Ascending aorta (tissue), 2 donors: ENCODE measurements around the gene MYBPC1. TPM values are rescaled to one million over a fixed set of nuclear protein-coding genes. Genes with fewer than 3 reads are reported as not detected.

Source experiments
- DNase-seq, 2 donors: peaks; one replicate each; pipeline ENCODE4 v3.0.0-alpha.2; 2019; ENCODE audit warnings: low spot score in 2 of 2
- H3K27ac ChIP-seq, 2 donors: fragments of 200-600 bp; sonication (generic); one replicate each; pipeline ENCODE4 v1.5.1; 2016 to 2017; ENCODE audit warnings: mild to moderate bottlenecking in 1 of 2
- H3K27me3 ChIP-seq: fragments of 200-600 bp; sonication (generic); one replicate; pipeline ENCODE4 v1.5.1; 2017
- H3K36me3 ChIP-seq, 2 donors: fragments of 200-600 bp; sonication (generic); one replicate each; pipeline ENCODE4 v1.5.1; 2016
- H3K4me1 ChIP-seq, 2 donors: fragments of 200-600 bp; sonication (generic); one replicate each; pipeline ENCODE4 v1.5.1; 2016 to 2017; ENCODE audit warnings: mild to moderate bottlenecking in 1 of 2
- H3K4me3 ChIP-seq, 2 donors: fragments of 200-600 bp; sonication (generic); one replicate each; pipeline ENCODE4 v1.5.1; 2016 to 2017; ENCODE audit warnings: mild to moderate bottlenecking in 1 of 2
- H3K9me3 ChIP-seq, 2 donors: fragments of 200-600 bp; sonication (generic); one replicate each; pipeline ENCODE4 v1.5.1; 2016
- intact Hi-C: fragments of 100-400 bp; cut with DNase I; formaldehyde crosslinking; loops from one replicate; pipeline ENCODE4 v1.15.1; 2023
- total RNA-seq: library from RNA; depleted of rRNA; stranded (reverse); fragments of >200 nt; gene quantifications from one replicate; pipeline ENCODE4 v1.1.0, GENCODE V29; 2016
- TF ChIP-seq, protein P1 (sequence below), 3 experiments: fragments of 200-600 bp in 2 of 3; fragments of 450-650 bp in 1 of 3; sonication (generic) in 2 of 3; IDR thresholded peaks; one replicate each; pipeline ENCODE4 v1.5.1; 2016 to 2019; ENCODE audit warnings: antibody characterized with exemption in 3 of 3, mild to moderate bottlenecking in 1 of 3, moderate library complexity in 1 of 3

MYBPC1 gene
- total RNA-seq, 1 donor from 2014 or later: not detected

DNA sequence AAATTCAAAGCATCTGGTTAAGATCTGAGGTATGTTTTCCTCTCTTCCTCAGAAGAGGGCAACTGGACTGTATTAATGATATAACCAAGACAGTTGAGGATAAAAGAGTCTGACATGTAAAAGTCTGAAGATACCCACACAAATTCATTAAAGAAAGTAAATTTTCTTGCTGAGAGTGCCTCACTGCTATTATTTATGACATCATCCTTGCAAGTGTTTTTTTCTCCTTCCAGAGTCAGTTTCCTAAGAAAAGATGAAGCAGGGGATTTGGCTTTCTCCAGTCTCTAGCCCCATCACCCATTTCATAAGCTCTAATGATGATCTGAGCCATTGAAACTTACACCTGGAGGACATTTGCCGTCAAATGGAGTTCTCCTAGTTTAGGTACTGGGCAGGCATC, 21.0 kb upstream of the MYBPC1 start:
- H3K27ac ChIP-seq: no peak overlapping the region
- no peak overlapping the region for H3K4me3 ChIP-seq
- no peaks in the 10 kb centered on the region for H3K9me3 ChIP-seq
- H3K36me3 ChIP-seq: no peaks in the 10 kb centered on the region
- intact Hi-C loops: loop anchor here (2.0 to 10.0 kb wide), 3 partner anchors 43 to 261 kb away; partner anchors contain the start of gene GNPTAB
- no peak for DNase-seq
- no peaks in the 10 kb centered on the region for H3K27me3 ChIP-seq
- H3K4me1 ChIP-seq: no peaks in the 10 kb centered on the region
- TF ChIP-seq, protein P1, sequence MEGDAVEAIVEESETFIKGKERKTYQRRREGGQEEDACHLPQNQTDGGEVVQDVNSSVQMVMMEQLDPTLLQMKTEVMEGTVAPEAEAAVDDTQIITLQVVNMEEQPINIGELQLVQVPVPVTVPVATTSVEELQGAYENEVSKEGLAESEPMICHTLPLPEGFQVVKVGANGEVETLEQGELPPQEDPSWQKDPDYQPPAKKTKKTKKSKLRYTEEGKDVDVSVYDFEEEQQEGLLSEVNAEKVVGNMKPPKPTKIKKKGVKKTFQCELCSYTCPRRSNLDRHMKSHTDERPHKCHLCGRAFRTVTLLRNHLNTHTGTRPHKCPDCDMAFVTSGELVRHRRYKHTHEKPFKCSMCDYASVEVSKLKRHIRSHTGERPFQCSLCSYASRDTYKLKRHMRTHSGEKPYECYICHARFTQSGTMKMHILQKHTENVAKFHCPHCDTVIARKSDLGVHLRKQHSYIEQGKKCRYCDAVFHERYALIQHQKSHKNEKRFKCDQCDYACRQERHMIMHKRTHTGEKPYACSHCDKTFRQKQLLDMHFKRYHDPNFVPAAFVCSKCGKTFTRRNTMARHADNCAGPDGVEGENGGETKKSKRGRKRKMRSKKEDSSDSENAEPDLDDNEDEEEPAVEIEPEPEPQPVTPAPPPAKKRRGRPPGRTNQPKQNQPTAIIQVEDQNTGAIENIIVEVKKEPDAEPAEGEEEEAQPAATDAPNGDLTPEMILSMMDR (IDR thresholded peaks at IDR 0.05): no peak

DNA sequence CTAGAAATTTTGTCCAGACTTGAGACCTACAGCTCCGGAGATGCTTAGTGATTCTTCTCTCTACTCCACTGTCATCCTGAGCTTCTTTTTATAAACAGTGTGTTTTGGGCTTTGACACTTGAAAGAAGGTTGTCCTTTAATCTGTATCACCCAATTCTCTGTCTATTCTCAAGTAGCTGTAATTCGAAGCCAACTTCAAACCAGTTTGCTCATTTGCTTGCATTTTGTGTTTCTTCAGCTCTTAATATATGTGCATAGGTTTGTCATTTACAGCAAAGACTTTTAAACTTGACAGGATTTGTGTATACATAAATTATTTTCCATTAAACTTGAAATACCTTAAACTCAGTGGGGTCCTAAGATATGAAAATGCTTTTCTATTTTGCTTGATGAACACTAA, 16.4 kb upstream of the MYBPC1 start:
- no peaks in the 10 kb centered on the region for H3K9me3 ChIP-seq
- no peaks in the 10 kb centered on the region for H3K4me1 ChIP-seq
- H3K27ac ChIP-seq: no peak overlapping the region
- TF ChIP-seq, protein P1 (IDR thresholded peaks at IDR 0.05): no peak
- H3K4me3 ChIP-seq: no peak overlapping the region
- H3K36me3 ChIP-seq: no peaks in the 10 kb centered on the region
- DNase-seq: no peak
- intact Hi-C loops: loop anchor here (10.0 kb wide), 1 partner anchor 256 kb away; the partner anchor contains the start of gene GNPTAB
- no peaks in the 10 kb centered on the region for H3K27me3 ChIP-seq

DNA sequence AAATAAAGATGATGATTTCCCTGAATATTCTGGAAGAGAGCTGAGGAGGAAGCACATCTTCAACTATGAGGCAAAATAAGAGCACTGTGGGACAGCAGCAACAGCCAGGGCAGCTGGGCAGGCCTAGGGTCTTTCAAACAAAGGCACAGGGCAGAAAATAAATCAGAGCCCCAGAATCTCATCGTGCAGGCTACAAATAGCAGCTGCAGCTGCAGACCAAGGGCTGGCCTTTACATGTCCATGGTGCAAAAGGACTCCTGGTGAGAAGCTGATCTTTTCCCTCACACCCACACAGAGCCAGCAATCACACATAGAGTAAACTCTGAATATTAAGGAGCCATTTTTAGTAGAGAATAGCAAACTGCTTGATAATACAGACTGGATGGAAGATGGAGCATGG, 13.6 kb upstream of the MYBPC1 start:
- intact Hi-C loops: no loop called here
- H3K4me3 ChIP-seq: no peak overlapping the region
- no peaks in the 10 kb centered on the region for H3K9me3 ChIP-seq
- TF ChIP-seq, protein P1 (IDR thresholded peaks at IDR 0.05): no peak
- H3K4me1 ChIP-seq: no peaks in the 10 kb centered on the region
- no peaks in the 10 kb centered on the region for H3K36me3 ChIP-seq
- no peak overlapping the region for H3K27ac ChIP-seq
- DNase-seq: no peak
- H3K27me3 ChIP-seq: no peaks in the 10 kb centered on the region

DNA sequence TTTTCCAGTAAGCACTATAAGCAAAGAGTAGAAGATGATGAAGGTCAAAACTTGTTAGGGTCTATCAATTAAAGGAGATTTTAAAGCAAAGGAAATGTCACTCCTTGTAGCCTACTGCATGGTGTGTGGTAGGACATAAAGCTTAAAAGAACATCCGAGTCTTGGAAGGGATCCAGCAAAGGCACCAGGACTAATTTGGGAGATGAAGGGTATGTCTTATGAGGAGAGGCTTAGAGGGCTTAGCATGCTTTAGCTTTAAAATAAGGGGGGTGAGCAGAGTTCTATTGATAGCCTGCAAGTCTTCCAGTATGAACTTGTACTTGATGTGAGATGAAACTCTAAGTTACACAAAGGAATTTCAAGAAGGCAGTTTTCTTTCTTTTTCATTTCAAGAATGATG, 11.8 kb upstream of the MYBPC1 start:
- Histone ChIP-seq H3K4me3 (no peak overlapping the region), H3K36me3 (no peaks in the 10 kb centered on the region), H3K4me1 (no peaks in the 10 kb centered on the region), H3K27ac (no peak overlapping the region), H3K9me3 (no peaks in the 10 kb centered on the region), H3K27me3 (no peaks in the 10 kb centered on the region)
- intact Hi-C loops: no loop called here
- TF ChIP-seq, protein P1 (IDR thresholded peaks at IDR 0.05): no peak
- DNase-seq: no peak

DNA sequence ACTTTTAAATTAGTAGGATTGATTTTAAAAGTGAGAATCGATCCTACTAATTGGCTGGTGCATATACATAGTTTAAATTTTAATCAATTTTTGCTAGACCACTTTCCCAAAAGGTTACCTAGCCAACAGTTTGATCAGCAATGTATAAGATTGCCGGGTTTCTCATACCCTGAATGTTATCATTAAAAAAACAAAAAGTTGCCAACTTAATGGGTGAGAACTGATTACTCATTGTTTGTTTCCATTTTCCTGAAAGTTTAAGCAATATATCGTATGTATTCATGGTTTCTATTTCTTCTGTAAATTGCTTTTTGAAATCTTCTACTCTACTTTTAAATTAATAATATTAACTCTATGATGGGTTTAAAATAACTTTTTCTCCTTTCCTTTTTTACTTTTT, 4.4 kb upstream of the MYBPC1 start:
- H3K4me1 ChIP-seq: no peaks in the 10 kb centered on the region
- no peak for DNase-seq
- H3K27me3 ChIP-seq: no peaks in the 10 kb centered on the region
- no peak overlapping the region for H3K4me3 ChIP-seq
- no peak overlapping the region for H3K27ac ChIP-seq
- TF ChIP-seq, protein P1 (IDR thresholded peaks at IDR 0.05): no peak
- intact Hi-C loops: no loop called here
- no peaks in the 10 kb centered on the region for H3K36me3 ChIP-seq
- no peaks in the 10 kb centered on the region for H3K9me3 ChIP-seq

DNA sequence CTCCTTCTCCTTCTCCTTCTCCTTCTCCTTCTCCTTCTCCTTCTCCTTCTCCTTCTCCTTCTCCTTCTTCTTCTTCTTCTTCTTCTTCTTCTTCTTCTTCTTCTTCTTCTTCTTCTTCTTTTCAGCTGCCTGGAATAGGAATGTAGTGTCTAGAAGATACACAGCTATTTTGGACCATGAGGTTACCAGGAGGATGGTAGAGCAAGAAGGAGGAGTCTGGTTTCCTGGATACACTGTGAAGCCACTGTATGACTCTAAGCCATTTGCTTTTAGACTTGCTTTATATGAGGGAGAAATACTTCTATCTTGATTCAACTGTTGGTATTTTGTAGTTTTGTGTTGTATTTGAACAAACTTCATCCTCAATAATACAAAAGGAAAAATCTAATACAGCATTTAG, 3.0 kb upstream of the MYBPC1 start:
- DNase-seq: no peak
- no peaks in the 10 kb centered on the region for H3K27me3 ChIP-seq
- no peak overlapping the region for H3K27ac ChIP-seq
- no peak overlapping the region for H3K4me3 ChIP-seq
- TF ChIP-seq, protein P1 (IDR thresholded peaks at IDR 0.05): no peak
- intact Hi-C loops: no loop called here
- H3K9me3 ChIP-seq: no peaks in the 10 kb centered on the region
- H3K4me1 ChIP-seq: no peaks in the 10 kb centered on the region
- H3K36me3 ChIP-seq: no peaks in the 10 kb centered on the region
